ENCODE data around the gene WDR35.

GRCh38 chr2:20016346-20016745 is 26.4 kb upstream of the WDR35 start:
- TF ChIP-seq CTCF (conservative IDR thresholded peaks at IDR 0.05) (no peak), ZFX (IDR thresholded peaks at IDR 0.05) (no peak)

Measured in C4-2B (cell line).